ENCODE data around the gene ATP13A3. TPM values are rescaled to one million over a fixed set of nuclear protein-coding genes. Genes with fewer than 3 reads are reported as not detected.

Gene ATP13A3
- total RNA-seq, 1 experiment from 2014 or later, result 331 TPM

- Histone ChIP-seq H3K36me3 (ENCODE audit: insufficient read depth, low read length) (no peaks in the 10 kb centered on the region), H3K4me3 (ENCODE audit: low read length) (no peak overlapping the region), H2AFZ (ENCODE audit: low read length) (no peak overlapping the region), H3K9me3 (ENCODE audit: low read length) (no peaks in the 10 kb centered on the region), H4K20me1 (ENCODE audit: insufficient read depth, low read depth, low read length) (no peaks in the 10 kb centered on the region), H3K27me3 (ENCODE audit: low read length) (0 out of 2 replicates have a peak, but pooled peaks cover 3% of the 10 kb centered on the region), H3K9ac (ENCODE audit: low read length) (no peak overlapping the region), H3K4me1 (ENCODE audit: low read length) (peaks cover 3% of the 10 kb centered on the region), H3K79me2 (ENCODE audit: low read length) (no peaks in the 10 kb centered on the region), H3K4me2 (ENCODE audit: low read depth, low read length, poor library complexity, severe bottlenecking) (no peak overlapping the region), H3K27ac (ENCODE audit: low read length) (no peak overlapping the region), H3K9me2 (replicated peaks; ENCODE audit: insufficient read depth, low read length) (no peaks in the 10 kb centered on the region)
- no peak for DNase-seq
These were observed 89.0 kb downstream of the ATP13A3 start for GRCh38 chr3:194397757-194398312.

DNA sequence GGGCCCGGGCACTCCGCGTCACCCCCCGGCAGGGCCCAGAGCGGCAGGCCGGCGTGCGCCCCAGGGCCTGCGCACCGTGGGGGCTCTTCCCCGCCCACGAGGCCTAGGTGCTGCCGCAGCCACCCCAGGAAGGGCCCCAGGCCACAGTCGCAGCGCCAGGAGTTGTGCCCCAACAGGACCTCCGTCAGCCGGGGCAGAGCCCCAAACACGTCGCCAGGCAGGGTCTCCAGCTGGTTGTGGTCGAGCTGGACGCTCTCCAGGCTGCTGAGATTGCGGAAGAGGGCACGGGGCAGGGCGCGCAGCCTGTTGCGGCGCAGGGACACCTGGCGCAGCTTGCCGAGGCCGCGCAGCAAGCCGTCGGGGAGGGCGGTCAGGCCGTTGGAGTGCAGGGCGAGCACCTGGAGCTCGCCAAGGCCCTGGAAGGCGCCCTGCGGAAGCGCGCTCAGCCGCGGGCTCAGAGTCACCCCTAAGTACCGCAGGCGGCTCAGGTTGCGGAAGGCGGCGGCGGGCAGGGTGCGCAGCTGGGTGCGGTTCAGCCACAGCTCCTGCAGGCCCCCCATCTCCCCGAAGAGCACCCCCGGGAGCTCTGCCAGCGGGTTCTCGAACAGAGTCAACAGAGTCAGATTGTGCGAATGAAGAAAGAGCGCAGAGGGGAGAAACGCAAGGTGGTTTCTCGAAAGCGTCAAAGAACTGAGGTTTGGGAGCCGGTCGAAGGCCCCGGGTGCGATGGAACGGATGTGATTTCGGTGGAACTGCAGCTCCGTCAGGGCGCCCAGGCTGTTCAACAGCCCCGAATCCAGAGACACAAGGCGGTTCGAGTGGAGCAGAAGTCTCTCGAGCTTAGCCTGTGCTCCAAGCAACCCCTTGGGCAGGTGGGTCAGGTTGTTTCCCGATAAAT is 89.7 kb downstream of the ATP13A3 start:
- Histone ChIP-seq H3K4me3 (ENCODE audit: low read length) (no peak overlapping the region), H3K4me1 (ENCODE audit: low read length) (peaks cover 3% of the 10 kb centered on the region), H4K20me1 (ENCODE audit: insufficient read depth, low read depth, low read length) (no peaks in the 10 kb centered on the region), H3K4me2 (ENCODE audit: low read depth, low read length, poor library complexity, severe bottlenecking) (no peak overlapping the region), H2AFZ (ENCODE audit: low read length) (no peak overlapping the region), H3K9me3 (ENCODE audit: low read length) (no peaks in the 10 kb centered on the region), H3K9ac (ENCODE audit: low read length) (no peak overlapping the region), H3K27ac (ENCODE audit: low read length) (no peak overlapping the region), H3K27me3 (ENCODE audit: low read length) (0 out of 2 replicates have a peak, but pooled peaks cover 3% of the 10 kb centered on the region), H3K9me2 (replicated peaks; ENCODE audit: insufficient read depth, low read length) (no peaks in the 10 kb centered on the region), H3K36me3 (ENCODE audit: insufficient read depth, low read length) (no peaks in the 10 kb centered on the region), H3K79me2 (ENCODE audit: low read length) (no peaks in the 10 kb centered on the region)
- DNase-seq, result no peak

- Histone ChIP-seq H3K9ac (ENCODE audit: low read length) (no peak overlapping the region), H2AFZ (ENCODE audit: low read length) (no peak overlapping the region)
These were observed 90.3 kb downstream of the ATP13A3 start for GRCh38 chr3:194396539-194396858.

DNA sequence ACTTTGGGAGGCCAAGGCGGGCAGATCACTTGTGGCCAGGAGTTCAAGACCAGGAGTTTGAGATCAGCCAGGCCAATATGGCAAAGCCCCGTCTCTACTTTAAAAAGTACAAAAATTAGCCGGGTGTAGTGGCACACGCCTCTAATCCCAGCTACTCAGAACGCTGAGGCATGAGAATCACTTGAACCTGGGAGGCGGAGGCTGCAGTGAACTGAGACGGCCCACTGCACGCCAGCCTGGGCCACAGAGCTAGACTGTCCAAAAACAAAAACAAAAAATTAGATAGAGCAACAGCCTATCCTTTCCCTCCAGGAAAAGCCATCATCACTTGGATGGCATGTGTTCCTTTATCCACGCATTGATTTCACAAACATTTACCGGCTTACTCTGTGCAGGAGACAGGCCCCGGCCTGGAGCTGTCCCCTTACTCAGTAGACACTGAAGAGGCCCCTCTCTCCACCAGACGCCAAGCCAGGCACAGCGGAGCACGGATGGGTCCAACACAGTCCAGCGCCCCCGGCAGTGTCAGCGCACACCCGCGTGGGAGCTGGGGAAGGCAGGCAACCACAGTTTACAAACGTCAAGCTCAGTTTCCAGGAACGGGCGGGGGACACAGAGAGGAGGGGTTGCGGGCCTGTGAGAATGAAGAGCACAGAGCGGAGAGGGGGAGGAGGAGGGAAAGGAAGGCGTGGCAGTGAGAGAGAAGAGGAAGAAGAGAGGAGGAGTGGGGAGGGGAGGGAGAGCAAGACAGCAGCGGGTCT is 90.8 kb downstream of the ATP13A3 start:
- no peak overlapping the region for H3K9ac ChIP-seq (ENCODE audit: low read length)
- H2AFZ ChIP-seq (ENCODE audit: low read length), result no peak overlapping the region
- no peaks in the 10 kb centered on the region for H3K9me2 ChIP-seq (replicated peaks; ENCODE audit: insufficient read depth, low read length)
- no peak for DNase-seq
- H3K4me3 ChIP-seq (ENCODE audit: low read length), result no peak overlapping the region
- H4K20me1 ChIP-seq (ENCODE audit: insufficient read depth, low read depth, low read length), result no peaks in the 10 kb centered on the region
- H3K27ac ChIP-seq (ENCODE audit: low read length), result no peak overlapping the region
- H3K4me2 ChIP-seq (ENCODE audit: low read depth, low read length, poor library complexity, severe bottlenecking), result no peak overlapping the region
- H3K4me1 ChIP-seq (ENCODE audit: low read length), result peaks cover 3% of the 10 kb centered on the region
- no peaks in the 10 kb centered on the region for H3K36me3 ChIP-seq (ENCODE audit: insufficient read depth, low read length)
- H3K9me3 ChIP-seq (ENCODE audit: low read length), result no peaks in the 10 kb centered on the region
- H3K27me3 ChIP-seq (ENCODE audit: low read length), result 0 out of 2 replicates have a peak, but pooled peaks cover 3% of the 10 kb centered on the region
- no peaks in the 10 kb centered on the region for H3K79me2 ChIP-seq (ENCODE audit: low read length)

More at GRCh38 chr3:194396539-194396858, 90.3 kb downstream of the ATP13A3 start:
- no peak overlapping the region for H3K4me2 ChIP-seq (ENCODE audit: low read depth, low read length, poor library complexity, severe bottlenecking)
- no peaks in the 10 kb centered on the region for H3K36me3 ChIP-seq (ENCODE audit: insufficient read depth, low read length)
- no peaks in the 10 kb centered on the region for H3K9me3 ChIP-seq (ENCODE audit: low read length)
- H3K4me3 ChIP-seq (ENCODE audit: low read length), result no peak overlapping the region
- H4K20me1 ChIP-seq (ENCODE audit: insufficient read depth, low read depth, low read length), result no peaks in the 10 kb centered on the region
- no peaks in the 10 kb centered on the region for H3K9me2 ChIP-seq (replicated peaks; ENCODE audit: insufficient read depth, low read length)
- H3K79me2 ChIP-seq (ENCODE audit: low read length), result no peaks in the 10 kb centered on the region
- no peak for DNase-seq
- H3K27me3 ChIP-seq (ENCODE audit: low read length), result 0 out of 2 replicates have a peak, but pooled peaks cover 3% of the 10 kb centered on the region
- no peak overlapping the region for H3K27ac ChIP-seq (ENCODE audit: low read length)
- H3K4me1 ChIP-seq (ENCODE audit: low read length), result peaks cover 3% of the 10 kb centered on the region

- H3K4me3 ChIP-seq (ENCODE audit: low read length), result no peak overlapping the region
- no peak overlapping the region for H3K27ac ChIP-seq (ENCODE audit: low read length)
- H3K4me2 ChIP-seq (ENCODE audit: low read depth, low read length, poor library complexity, severe bottlenecking), result no peak overlapping the region
- no peaks in the 10 kb centered on the region for H3K79me2 ChIP-seq (ENCODE audit: low read length)
- no peaks in the 10 kb centered on the region for H4K20me1 ChIP-seq (ENCODE audit: insufficient read depth, low read depth, low read length)
- H3K27me3 ChIP-seq (ENCODE audit: low read length), result 0 out of 2 replicates have a peak, but pooled peaks cover 3% of the 10 kb centered on the region
- no peak overlapping the region for H2AFZ ChIP-seq (ENCODE audit: low read length)
- no peaks in the 10 kb centered on the region for H3K9me2 ChIP-seq (replicated peaks; ENCODE audit: insufficient read depth, low read length)
- H3K4me1 ChIP-seq (ENCODE audit: low read length), result peaks cover 2% of the 10 kb centered on the region
- DNase-seq, result no peak
- H3K9me3 ChIP-seq (ENCODE audit: low read length), result no peaks in the 10 kb centered on the region
- no peak overlapping the region for H3K9ac ChIP-seq (ENCODE audit: low read length)
- H3K36me3 ChIP-seq (ENCODE audit: insufficient read depth, low read length), result no peaks in the 10 kb centered on the region
These were observed 91.6 kb downstream of the ATP13A3 start for GRCh38 chr3:194395212-194395611.

- H3K27me3 ChIP-seq (ENCODE audit: low read length), result 0 out of 2 replicates have a peak, but pooled peaks cover 3% of the 10 kb centered on the region
These were observed 94.2 kb downstream of the ATP13A3 start for GRCh38 chr3:194392576-194392975.

DNA sequence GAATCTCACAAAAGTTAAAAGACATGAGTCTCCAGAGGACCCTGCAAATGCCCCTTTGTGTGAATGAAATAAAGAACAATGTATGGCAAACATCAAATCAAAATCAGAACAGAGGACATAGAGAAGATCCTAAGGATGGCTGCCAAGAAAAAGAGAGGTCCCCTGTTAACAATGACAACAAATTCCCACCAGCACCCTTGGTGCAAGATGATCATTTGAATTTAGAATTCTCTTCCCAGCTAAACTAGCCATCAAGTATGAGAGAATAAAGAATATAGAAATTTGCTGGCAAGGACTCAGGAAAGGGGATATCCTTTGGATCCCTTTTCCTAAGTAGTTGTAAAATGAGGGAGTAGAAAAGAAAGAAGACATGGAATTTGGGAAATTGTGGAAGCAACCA is 96.0 kb downstream of the ATP13A3 start:
- no peak overlapping the region for H3K27ac ChIP-seq (ENCODE audit: low read length)
- DNase-seq, result no peak
- no peak overlapping the region for H3K4me3 ChIP-seq (ENCODE audit: low read length)
- H3K9me2 ChIP-seq (replicated peaks; ENCODE audit: insufficient read depth, low read length), result no peaks in the 10 kb centered on the region
- H2AFZ ChIP-seq (ENCODE audit: low read length), result no peak overlapping the region
- H3K79me2 ChIP-seq (ENCODE audit: low read length), result no peaks in the 10 kb centered on the region
- no peaks in the 10 kb centered on the region for H4K20me1 ChIP-seq (ENCODE audit: insufficient read depth, low read depth, low read length)
- H3K36me3 ChIP-seq (ENCODE audit: insufficient read depth, low read length), result no peaks in the 10 kb centered on the region
- H3K4me1 ChIP-seq (ENCODE audit: low read length), result no peaks in the 10 kb centered on the region
- no peaks in the 10 kb centered on the region for H3K9me3 ChIP-seq (ENCODE audit: low read length)
- H3K9ac ChIP-seq (ENCODE audit: low read length), result no peak overlapping the region
- H3K27me3 ChIP-seq (ENCODE audit: low read length), result 0 out of 2 replicates have a peak, but pooled peaks cover 3% of the 10 kb centered on the region
- no peak overlapping the region for H3K4me2 ChIP-seq (ENCODE audit: low read depth, low read length, poor library complexity, severe bottlenecking)

More at GRCh38 chr3:194392576-194392975, 94.2 kb downstream of the ATP13A3 start:
- no peaks in the 10 kb centered on the region for H3K9me2 ChIP-seq (replicated peaks; ENCODE audit: insufficient read depth, low read length)
- H3K27ac ChIP-seq (ENCODE audit: low read length), result no peak overlapping the region
- H2AFZ ChIP-seq (ENCODE audit: low read length), result no peak overlapping the region
- DNase-seq, result no peak
- no peak overlapping the region for H3K9ac ChIP-seq (ENCODE audit: low read length)
- H3K4me3 ChIP-seq (ENCODE audit: low read length), result no peak overlapping the region
- no peaks in the 10 kb centered on the region for H3K9me3 ChIP-seq (ENCODE audit: low read length)
- H3K4me1 ChIP-seq (ENCODE audit: low read length), result no peaks in the 10 kb centered on the region
- H3K79me2 ChIP-seq (ENCODE audit: low read length), result no peaks in the 10 kb centered on the region
- H3K4me2 ChIP-seq (ENCODE audit: low read depth, low read length, poor library complexity, severe bottlenecking), result no peak overlapping the region
- no peaks in the 10 kb centered on the region for H3K36me3 ChIP-seq (ENCODE audit: insufficient read depth, low read length)
- no peaks in the 10 kb centered on the region for H4K20me1 ChIP-seq (ENCODE audit: insufficient read depth, low read depth, low read length)

- Histone ChIP-seq H3K27ac (ENCODE audit: low read length) (no peak overlapping the region), H4K20me1 (ENCODE audit: insufficient read depth, low read depth, low read length) (no peaks in the 10 kb centered on the region), H3K36me3 (ENCODE audit: insufficient read depth, low read length) (no peaks in the 10 kb centered on the region), H2AFZ (ENCODE audit: low read length) (no peak overlapping the region), H3K4me1 (ENCODE audit: low read length) (no peaks in the 10 kb centered on the region), H3K9me2 (replicated peaks; ENCODE audit: insufficient read depth, low read length) (no peaks in the 10 kb centered on the region), H3K4me3 (ENCODE audit: low read length) (no peak overlapping the region), H3K9me3 (ENCODE audit: low read length) (no peaks in the 10 kb centered on the region), H3K9ac (ENCODE audit: low read length) (no peak overlapping the region), H3K27me3 (ENCODE audit: low read length) (no peaks in the 10 kb centered on the region), H3K79me2 (ENCODE audit: low read length) (no peaks in the 10 kb centered on the region), H3K4me2 (ENCODE audit: low read depth, low read length, poor library complexity, severe bottlenecking) (no peak overlapping the region)
- DNase-seq, result no peak
These were observed 97.5 kb downstream of the ATP13A3 start for GRCh38 chr3:194389269-194389668.

Data from Karpas-422 (cell line).